ENCODE measurements around the gene SH2D2A.

The SH2D2A gene

DNA sequence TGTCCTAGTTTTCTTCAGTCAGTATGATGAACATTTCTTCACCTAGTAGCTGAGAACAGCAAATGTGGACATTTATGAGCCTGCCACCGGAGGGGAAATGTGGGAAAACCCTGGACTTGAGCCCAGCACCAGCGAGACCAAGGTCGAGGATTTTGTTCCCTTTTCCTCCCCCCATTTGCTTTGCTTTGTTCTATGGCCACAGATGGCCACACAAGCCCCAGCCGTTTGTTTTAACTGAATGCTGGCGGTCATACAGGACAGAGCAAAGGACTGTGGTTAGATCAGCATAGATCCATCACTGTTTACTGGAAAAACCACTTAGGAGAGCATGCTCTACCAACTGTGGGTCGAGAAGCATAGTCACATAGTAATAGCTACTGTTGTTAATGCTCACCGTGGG lies 20.9 kb downstream of the SH2D2A start:
- H3K27ac ChIP-seq (ENCODE audit: low read length), result no peak overlapping the region
- H3K9me3 ChIP-seq (ENCODE audit: control insufficient read depth, low read depth, low read length), result no peaks in the 10 kb centered on the region
- H3K9ac ChIP-seq (ENCODE audit: low read length), result no peak overlapping the region
- H3K4me1 ChIP-seq (ENCODE audit: control insufficient read depth, low read depth, low read length), result no peaks in the 10 kb centered on the region
- H3K36me3 ChIP-seq (ENCODE audit: control insufficient read depth, low read depth, low read length), result peaks cover 89% of the 10 kb centered on the region
- no peak overlapping the region for H3K4me3 ChIP-seq (ENCODE audit: low read length)
- H3K27me3 ChIP-seq (ENCODE audit: control insufficient read depth, insufficient read depth, low read length), result no peaks in the 10 kb centered on the region

DNA sequence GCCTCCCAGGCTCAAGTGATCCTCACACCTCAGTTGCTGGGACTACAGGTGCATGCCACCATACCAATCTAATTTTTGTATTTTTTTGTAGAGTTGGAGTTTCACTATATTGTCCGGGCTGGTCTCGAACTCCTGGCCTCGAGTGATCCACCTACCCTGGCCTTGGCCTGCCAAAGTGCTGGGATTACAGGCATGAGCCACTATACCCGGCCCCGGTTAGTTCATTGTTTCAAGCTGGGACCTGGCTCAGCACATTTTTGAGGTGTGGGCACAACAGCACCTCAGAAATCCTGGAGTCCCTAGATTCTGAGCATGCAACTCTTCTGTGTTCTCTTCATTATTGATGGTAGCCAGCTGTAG lies 21.3 kb downstream of the SH2D2A start:
- H3K9me3 ChIP-seq (ENCODE audit: control insufficient read depth, low read depth, low read length), result no peaks in the 10 kb centered on the region
- H3K4me3 ChIP-seq (ENCODE audit: low read length), result no peak overlapping the region
- no peaks in the 10 kb centered on the region for H3K4me1 ChIP-seq (ENCODE audit: control insufficient read depth, low read depth, low read length)
- H3K9ac ChIP-seq (ENCODE audit: low read length), result no peak overlapping the region
- H3K27ac ChIP-seq (ENCODE audit: low read length), result no peak overlapping the region
- H3K27me3 ChIP-seq (ENCODE audit: control insufficient read depth, insufficient read depth, low read length), result no peaks in the 10 kb centered on the region
- H3K36me3 ChIP-seq (ENCODE audit: control insufficient read depth, low read depth, low read length), result peaks cover 85% of the 10 kb centered on the region

DNA sequence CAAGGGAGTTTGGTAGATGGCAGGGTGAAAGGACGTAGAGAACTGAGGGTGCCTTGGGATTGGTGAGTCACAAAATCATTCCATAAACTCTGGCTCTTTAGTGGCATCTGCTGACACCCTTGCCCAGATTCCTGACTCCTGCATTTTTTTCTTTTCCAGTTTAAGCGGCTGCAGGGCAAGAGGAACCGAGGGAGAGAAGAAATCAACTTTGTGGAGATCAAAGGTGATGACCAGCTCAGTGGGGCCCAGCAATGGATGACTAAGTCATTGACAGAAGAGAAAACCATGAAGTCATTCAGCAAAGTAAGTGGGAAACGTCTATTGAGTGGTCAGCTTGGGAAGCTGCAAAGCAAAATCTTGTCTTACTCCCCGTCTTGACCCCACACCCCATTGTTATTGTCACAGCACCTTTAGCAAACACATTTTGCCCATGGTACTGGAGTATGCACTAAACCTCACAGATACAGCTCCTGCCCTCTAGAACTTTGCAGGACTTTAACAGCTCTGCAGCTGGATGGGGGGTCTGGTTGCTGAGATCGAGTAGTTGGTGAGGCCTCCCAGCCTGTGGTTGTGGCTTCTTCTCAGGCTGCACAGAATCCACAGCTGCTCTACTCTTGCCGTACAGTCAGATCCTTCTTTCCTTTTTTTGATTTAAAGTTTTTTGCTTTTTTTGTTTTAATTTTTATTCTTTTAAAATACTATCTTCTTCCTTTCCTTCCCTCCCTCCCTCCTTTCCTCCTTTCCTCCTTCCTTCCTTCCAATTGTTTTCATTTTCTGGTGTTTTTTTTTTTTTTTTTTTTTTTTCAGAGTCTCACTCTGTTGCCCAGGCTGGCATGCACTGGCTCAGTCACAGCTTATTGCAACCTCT lies 21.9 kb downstream of the SH2D2A start:
- H3K9me3 ChIP-seq (ENCODE audit: control insufficient read depth, low read depth, low read length), result no peaks in the 10 kb centered on the region
- no peaks in the 10 kb centered on the region for H3K4me1 ChIP-seq (ENCODE audit: control insufficient read depth, low read depth, low read length)
- H3K4me3 ChIP-seq (ENCODE audit: low read length), result no peak overlapping the region
- peaks cover 82% of the 10 kb centered on the region for H3K36me3 ChIP-seq (ENCODE audit: control insufficient read depth, low read depth, low read length)
- no peaks in the 10 kb centered on the region for H3K27me3 ChIP-seq (ENCODE audit: control insufficient read depth, insufficient read depth, low read length)
- H3K27ac ChIP-seq (ENCODE audit: low read length), result no peak overlapping the region
- H3K9ac ChIP-seq (ENCODE audit: low read length), result no peak overlapping the region

GRCh38 chr1:156789621-156790318 lies 26.9 kb downstream of the SH2D2A start:
- no peak overlapping the region for H3K9ac ChIP-seq (ENCODE audit: low read length)
- H3K27ac ChIP-seq (ENCODE audit: low read length), result no peak overlapping the region
- H3K4me1 ChIP-seq (ENCODE audit: control insufficient read depth, low read depth, low read length), result no peaks in the 10 kb centered on the region
- no peak overlapping the region for H3K4me3 ChIP-seq (ENCODE audit: low read length)
- no peaks in the 10 kb centered on the region for H3K27me3 ChIP-seq (ENCODE audit: control insufficient read depth, insufficient read depth, low read length)
- H3K9me3 ChIP-seq (ENCODE audit: control insufficient read depth, low read depth, low read length), result no peaks in the 10 kb centered on the region
- peaks cover 66% of the 10 kb centered on the region for H3K36me3 ChIP-seq (ENCODE audit: control insufficient read depth, low read depth, low read length)

- no peaks in the 10 kb centered on the region for H3K27me3 ChIP-seq (ENCODE audit: control insufficient read depth, insufficient read depth, low read length)
- H3K36me3 ChIP-seq (ENCODE audit: control insufficient read depth, low read depth, low read length), result peaks cover 57% of the 10 kb centered on the region
- H3K4me3 ChIP-seq (ENCODE audit: low read length), result no peak overlapping the region
- no peaks in the 10 kb centered on the region for H3K4me1 ChIP-seq (ENCODE audit: control insufficient read depth, low read depth, low read length)
- no peak overlapping the region for H3K9ac ChIP-seq (ENCODE audit: low read length)
- H3K27ac ChIP-seq (ENCODE audit: low read length), result no peak overlapping the region
- H3K9me3 ChIP-seq (ENCODE audit: control insufficient read depth, low read depth, low read length), result no peaks in the 10 kb centered on the region
Observed at GRCh38 chr1:156788136-156788535, 28.5 kb downstream of the SH2D2A start.

GRCh38 chr1:156786640-156787039 lies 30.0 kb downstream of the SH2D2A start:
- Histone ChIP-seq H3K27me3 (ENCODE audit: control insufficient read depth, insufficient read depth, low read length) (no peaks in the 10 kb centered on the region), H3K9me3 (ENCODE audit: control insufficient read depth, low read depth, low read length) (no peaks in the 10 kb centered on the region), H3K27ac (ENCODE audit: low read length) (no peak overlapping the region), H3K9ac (ENCODE audit: low read length) (no peak overlapping the region), H3K36me3 (ENCODE audit: control insufficient read depth, low read depth, low read length) (peaks cover 50% of the 10 kb centered on the region), H3K4me3 (ENCODE audit: low read length) (no peak overlapping the region), H3K4me1 (ENCODE audit: control insufficient read depth, low read depth, low read length) (no peaks in the 10 kb centered on the region)

DNA sequence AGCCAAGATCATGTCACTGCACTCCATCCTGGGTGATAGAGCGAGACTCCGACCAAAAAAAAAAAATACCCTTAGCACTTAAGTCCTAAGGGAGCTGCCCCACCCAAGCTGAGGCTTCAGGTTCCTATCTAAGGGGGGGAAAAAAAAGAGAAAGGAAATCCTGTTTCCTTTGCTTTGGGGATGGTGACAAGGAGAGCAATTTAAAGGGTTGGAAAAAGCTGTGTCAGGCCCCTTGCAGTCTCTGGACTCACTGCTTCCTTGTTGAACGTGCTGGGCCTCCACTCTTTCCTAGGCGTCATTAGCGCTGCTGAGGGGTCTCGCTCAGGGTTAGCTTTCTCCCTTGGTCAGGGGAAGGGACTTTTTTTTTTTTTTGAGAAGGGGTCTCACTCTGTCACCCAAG lies 31.2 kb downstream of the SH2D2A start:
- Histone ChIP-seq H3K9me3 (ENCODE audit: control insufficient read depth, low read depth, low read length) (no peaks in the 10 kb centered on the region), H3K36me3 (ENCODE audit: control insufficient read depth, low read depth, low read length) (peaks cover 41% of the 10 kb centered on the region), H3K4me3 (ENCODE audit: low read length) (no peak overlapping the region), H3K27me3 (ENCODE audit: control insufficient read depth, insufficient read depth, low read length) (no peaks in the 10 kb centered on the region), H3K27ac (ENCODE audit: low read length) (no peak overlapping the region), H3K9ac (ENCODE audit: low read length) (no peak overlapping the region), H3K4me1 (ENCODE audit: control insufficient read depth, low read depth, low read length) (no peaks in the 10 kb centered on the region)

DNA sequence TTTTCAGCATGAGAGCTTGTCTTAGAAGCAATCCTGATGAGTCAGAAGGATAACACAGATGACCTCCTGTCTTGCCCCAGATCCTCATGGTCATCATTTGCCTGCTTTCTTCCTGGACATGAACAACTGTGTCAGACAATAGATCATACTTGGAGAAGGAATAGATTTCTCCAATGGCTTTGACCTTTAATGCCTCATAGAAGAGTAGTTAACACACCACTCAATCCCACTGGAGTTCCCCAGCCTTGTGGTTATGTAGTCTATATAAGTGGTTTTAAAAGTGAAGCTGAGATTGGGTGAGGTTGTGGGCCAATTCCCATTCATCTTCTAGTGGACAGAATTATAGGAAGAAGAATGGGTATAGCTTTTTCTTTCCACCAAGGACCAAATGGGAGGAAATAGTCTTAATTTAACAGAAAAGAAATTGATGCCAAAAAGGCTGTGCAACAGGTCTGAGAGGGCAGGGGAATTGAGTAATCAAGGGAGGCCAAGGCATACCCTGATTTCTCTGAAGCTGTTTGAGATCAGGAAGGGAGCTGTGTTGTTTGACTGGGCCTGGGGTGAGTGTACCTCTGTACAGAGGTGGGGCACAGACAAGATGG lies 35.0 kb downstream of the SH2D2A start:
- Histone ChIP-seq H3K27me3 (ENCODE audit: control insufficient read depth, insufficient read depth, low read length) (no peaks in the 10 kb centered on the region), H3K9me3 (ENCODE audit: control insufficient read depth, low read depth, low read length) (no peaks in the 10 kb centered on the region), H3K36me3 (ENCODE audit: control insufficient read depth, low read depth, low read length) (peaks cover 27% of the 10 kb centered on the region), H3K27ac (ENCODE audit: low read length) (no peak overlapping the region), H3K4me1 (ENCODE audit: control insufficient read depth, low read depth, low read length) (no peaks in the 10 kb centered on the region), H3K4me3 (ENCODE audit: low read length) (no peak overlapping the region), H3K9ac (ENCODE audit: low read length) (no peak overlapping the region)

- Histone ChIP-seq H3K4me3 (ENCODE audit: low read length) (no peak overlapping the region), H3K27me3 (ENCODE audit: control insufficient read depth, insufficient read depth, low read length) (no peaks in the 10 kb centered on the region), H3K27ac (ENCODE audit: low read length) (no peak overlapping the region), H3K36me3 (ENCODE audit: control insufficient read depth, low read depth, low read length) (peaks cover 18% of the 10 kb centered on the region), H3K9me3 (ENCODE audit: control insufficient read depth, low read depth, low read length) (no peaks in the 10 kb centered on the region), H3K4me1 (ENCODE audit: control insufficient read depth, low read depth, low read length) (no peaks in the 10 kb centered on the region), H3K9ac (ENCODE audit: low read length) (no peak overlapping the region)
Observed at GRCh38 chr1:156777573-156777972, 39.1 kb downstream of the SH2D2A start.

- H3K9ac ChIP-seq (ENCODE audit: low read length), result no peak overlapping the region
Observed at GRCh38 chr1:156776942-156777341, 39.7 kb downstream of the SH2D2A start.

GRCh38 chr1:156775799-156776198 lies 40.8 kb downstream of the SH2D2A start:
- H3K4me1 ChIP-seq (ENCODE audit: control insufficient read depth, low read depth, low read length), result no peaks in the 10 kb centered on the region
- H3K9ac ChIP-seq (ENCODE audit: low read length), result no peak overlapping the region
- H3K27me3 ChIP-seq (ENCODE audit: control insufficient read depth, insufficient read depth, low read length), result no peaks in the 10 kb centered on the region
- no peak overlapping the region for H3K4me3 ChIP-seq (ENCODE audit: low read length)
- H3K27ac ChIP-seq (ENCODE audit: low read length), result no peak overlapping the region
- H3K9me3 ChIP-seq (ENCODE audit: control insufficient read depth, low read depth, low read length), result no peaks in the 10 kb centered on the region
- peaks cover 15% of the 10 kb centered on the region for H3K36me3 ChIP-seq (ENCODE audit: control insufficient read depth, low read depth, low read length)

More at GRCh38 chr1:156776942-156777341, 39.7 kb downstream of the SH2D2A start:
- Histone ChIP-seq H3K27ac (ENCODE audit: low read length) (no peak overlapping the region), H3K4me1 (ENCODE audit: control insufficient read depth, low read depth, low read length) (no peaks in the 10 kb centered on the region), H3K9me3 (ENCODE audit: control insufficient read depth, low read depth, low read length) (no peaks in the 10 kb centered on the region), H3K36me3 (ENCODE audit: control insufficient read depth, low read depth, low read length) (peaks cover 15% of the 10 kb centered on the region), H3K27me3 (ENCODE audit: control insufficient read depth, insufficient read depth, low read length) (no peaks in the 10 kb centered on the region), H3K4me3 (ENCODE audit: low read length) (no peak overlapping the region)

Measured in iPS-18a (cell line).